Medulla oblongata (tissue), 1 donor: ENCODE measurements around the gene ARHGEF6.

Source experiments
- DNase-seq: peaks from one replicate; pipeline ENCODE4 v3.0.0-alpha.2; 2015; ENCODE audit errors: extremely low spot score

Gene ARHGEF6

GRCh38 chrX:136647677-136648360 is 132.9 kb downstream of the ARHGEF6 start, which contains the start of gene CD40LG:
Gene CD40LG (plus strand): TSS chrX:136648158. CDS start chrX:136648249, 91 bp downstream.
- no peak for DNase-seq

- no peak for DNase-seq
Observed at GRCh38 chrX:136646602-136647239, 134.0 kb downstream of the ARHGEF6 start.

- no peak for DNase-seq
Observed at GRCh38 chrX:136643243-136643642, 137.5 kb downstream of the ARHGEF6 start.

- no peak for DNase-seq
Observed at GRCh38 chrX:136639506-136640176, 141.1 kb downstream of the ARHGEF6 start.

GRCh38 chrX:136636121-136636520 is 144.6 kb downstream of the ARHGEF6 start:
- DNase-seq = no peak

- DNase-seq = no peak
Observed at GRCh38 chrX:136635235-136635634, 145.5 kb downstream of the ARHGEF6 start.

DNA sequence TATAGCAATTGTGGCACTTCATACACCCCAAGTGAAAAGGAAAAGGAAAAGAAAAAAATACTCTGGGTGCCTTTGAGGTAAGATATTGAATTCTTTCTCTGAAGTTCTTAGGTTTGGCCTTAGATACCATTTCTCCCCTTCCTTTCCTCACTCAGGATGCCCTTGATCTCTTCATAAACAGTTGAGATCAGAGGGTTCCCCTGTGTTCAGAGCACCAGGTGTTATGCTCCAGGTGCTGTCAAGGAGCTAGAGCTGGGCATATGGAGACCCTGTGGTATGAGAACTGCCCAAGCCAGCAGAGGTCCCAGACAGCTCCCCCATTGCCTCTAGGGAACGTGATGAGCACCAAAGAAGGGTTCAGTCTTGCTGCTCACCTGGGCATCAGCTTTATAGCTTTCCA is 149.9 kb downstream of the ARHGEF6 start:
- no peak for DNase-seq

DNA sequence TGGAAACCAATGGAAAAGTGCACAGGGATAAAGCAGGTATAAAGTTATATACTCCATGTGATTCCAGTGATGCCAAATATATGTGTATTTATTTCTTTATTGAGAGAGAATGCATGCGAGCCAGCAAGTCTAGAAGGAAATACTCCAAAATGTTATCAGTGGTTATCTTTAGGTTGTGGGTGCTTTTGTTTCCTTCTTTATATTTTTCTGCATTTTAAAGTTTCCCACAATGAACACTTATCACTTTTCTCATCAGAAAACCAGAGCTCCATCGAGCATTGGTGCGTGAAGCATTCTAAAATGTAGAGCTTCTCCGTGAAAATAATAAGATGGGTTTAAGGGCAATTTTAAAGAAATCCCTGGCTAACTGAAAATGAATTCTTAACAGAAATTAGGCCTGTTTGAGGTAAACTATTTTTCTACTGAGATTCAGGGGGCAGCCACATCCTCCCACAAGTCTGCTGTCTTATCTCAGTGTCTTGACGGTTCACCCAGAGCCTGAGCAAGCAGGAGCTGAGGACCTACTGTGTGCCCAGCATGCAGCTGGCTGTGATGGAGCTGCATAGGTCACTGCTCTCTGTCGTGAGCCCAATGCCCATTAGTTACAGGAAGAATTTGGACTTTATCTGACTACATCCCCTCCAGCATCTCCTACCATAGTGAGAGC is 151.5 kb downstream of the ARHGEF6 start:
- no peak for DNase-seq

GRCh38 chrX:136627409-136627808 is 153.3 kb downstream of the ARHGEF6 start:
- no peak for DNase-seq

- DNase-seq = no peak
Observed at GRCh38 chrX:136626891-136627290, 153.8 kb downstream of the ARHGEF6 start.

- no peak for DNase-seq
Observed at GRCh38 chrX:136626237-136626636, 154.5 kb downstream of the ARHGEF6 start.

DNA sequence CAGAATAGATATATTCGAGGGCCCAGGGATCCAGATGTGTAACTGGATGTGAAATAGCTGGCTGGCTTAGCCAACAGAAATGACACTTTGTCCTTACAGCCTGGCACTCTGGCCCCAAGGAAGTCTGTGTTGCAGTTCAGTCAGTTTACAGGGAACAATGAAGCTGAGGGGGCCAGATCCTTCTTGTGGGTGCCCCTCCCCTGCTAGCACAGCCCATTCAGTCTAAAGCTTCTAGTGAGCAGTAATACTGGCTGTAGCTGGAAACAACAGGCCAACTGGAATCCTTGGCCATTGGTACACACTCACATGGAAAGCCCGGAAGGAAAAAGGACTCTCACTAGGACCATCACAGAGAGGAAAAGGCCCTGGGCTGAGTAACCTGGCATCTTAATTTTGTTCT is 155.5 kb downstream of the ARHGEF6 start:
- no peak for DNase-seq

DNA sequence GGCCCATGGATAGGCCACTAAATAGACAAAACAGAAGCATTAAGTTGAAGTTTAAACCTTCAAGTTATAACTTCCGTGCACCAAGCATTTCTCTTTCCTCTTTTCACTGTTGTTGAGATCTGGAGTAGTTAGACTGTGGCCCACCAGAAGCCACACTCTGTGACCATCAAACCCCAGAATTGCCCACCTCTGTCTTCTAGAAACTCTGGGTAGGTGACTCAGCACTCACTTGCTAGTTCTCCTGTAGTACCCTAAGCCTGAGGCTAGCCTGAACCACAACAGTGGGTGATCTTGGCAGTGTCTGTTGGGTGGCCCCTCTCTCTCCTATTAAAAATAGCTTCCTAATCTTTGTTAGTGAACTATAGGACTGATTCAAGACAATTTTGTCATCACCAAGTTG is 157.3 kb downstream of the ARHGEF6 start:
- DNase-seq = no peak

DNA sequence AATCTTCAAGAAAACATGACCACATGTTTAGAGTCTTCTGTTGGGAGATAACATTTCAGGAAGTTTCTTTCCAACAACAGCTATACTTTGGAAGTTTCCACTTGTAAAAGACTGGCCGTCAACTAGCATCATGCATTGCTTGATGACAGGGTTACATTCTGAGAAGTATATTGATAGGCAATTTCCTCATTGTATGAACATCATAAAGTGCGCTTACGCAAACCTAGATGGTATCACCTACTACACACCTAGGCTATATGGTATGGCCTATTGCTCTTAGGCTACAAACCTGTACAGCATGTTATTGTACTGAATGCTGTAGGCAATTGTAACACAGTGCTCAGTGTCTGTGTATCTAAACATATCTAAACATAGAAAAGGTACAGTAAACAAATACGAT is 158.2 kb downstream of the ARHGEF6 start:
- DNase-seq = no peak

- no peak for DNase-seq
Observed at GRCh38 chrX:136620780-136621179, 160.0 kb downstream of the ARHGEF6 start.

DNA sequence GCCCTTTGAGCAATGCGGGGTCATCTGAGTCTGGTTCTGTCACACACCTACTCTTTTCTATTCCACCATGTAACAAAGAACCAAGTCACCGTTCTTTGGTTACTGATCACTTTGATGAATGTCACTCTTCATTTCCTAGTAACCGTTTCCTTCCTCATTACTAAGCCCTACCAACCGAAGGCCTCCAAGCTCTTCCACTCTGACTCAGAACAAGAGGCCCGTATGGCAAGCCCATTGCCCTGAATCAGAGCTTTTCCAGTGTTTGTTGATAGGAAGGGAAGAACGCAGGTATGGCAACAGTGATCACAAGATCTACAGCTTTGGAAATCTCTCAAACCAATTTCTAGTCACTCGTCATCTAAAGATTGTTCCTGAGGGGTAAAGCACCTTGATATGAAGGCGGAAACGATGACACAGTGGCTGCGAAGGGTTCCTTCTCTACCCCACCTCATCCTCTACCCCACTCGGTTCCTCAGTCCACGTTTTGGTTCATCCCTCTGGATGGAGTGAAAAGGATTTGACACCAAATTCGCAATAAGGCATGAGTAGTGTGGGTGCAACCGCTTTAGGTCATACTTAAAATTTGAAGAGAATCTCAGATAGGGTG is 160.7 kb downstream of the ARHGEF6 start:
- no peak for DNase-seq

DNA sequence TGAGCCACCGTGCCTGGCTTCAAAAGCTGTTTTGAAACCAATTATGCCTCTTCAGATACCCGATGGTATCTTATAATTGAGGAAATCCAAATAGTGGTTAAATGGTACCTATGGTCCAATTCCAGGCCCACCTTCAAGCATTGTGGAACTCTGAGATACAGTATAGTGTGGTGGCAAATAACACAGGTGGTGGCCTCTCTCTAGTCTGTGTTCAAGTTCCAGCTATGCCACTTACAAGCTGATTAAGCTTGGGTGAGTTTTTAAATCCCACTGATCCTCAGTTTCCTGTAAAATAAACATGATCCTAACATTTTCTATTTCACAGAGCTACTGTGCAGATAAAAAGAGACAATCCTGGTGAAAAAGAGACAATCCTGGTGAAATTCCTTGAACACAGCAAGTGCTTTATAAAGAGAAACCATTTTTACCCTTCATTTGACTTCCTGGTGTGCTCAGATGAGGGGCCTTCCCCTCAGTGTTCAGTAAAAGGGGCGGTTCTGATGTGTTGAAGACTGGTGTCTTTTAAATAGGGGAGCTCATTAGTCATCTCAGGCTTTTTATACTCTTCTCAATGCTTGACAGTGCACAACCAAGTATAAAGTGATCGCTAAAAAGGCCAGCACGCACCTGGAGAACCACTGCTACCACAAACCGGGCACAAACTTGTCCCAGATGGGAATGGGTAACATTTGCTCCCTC is 163.6 kb downstream of the ARHGEF6 start:
- DNase-seq = no peak
